ENCODE data around the gene FTO.
"Not testable (repeated sequence)": the region's sequence is repeated elsewhere in the genome, so short reads cannot be mapped to it uniquely, and the experiment has no call there.

FTO gene

GRCh38 chr16:53840456-53840855 lies 136.5 kb downstream of the FTO start:
- no peak overlapping the region for H3K4me3 ChIP-seq (ENCODE audit: low read depth, low read length)
- no peak for DNase-seq (ENCODE audit: low read depth)
- no peak for TF ChIP-seq CTCF (IDR thresholded peaks at IDR 0.05; ENCODE audit: control insufficient read depth, extremely low read depth, insufficient read depth)

GRCh38 chr16:53841884-53842283 lies 137.9 kb downstream of the FTO start:
- DNase-seq (ENCODE audit: low read depth): no peak
- no peak for TF ChIP-seq CTCF (IDR thresholded peaks at IDR 0.05; ENCODE audit: control insufficient read depth, extremely low read depth, insufficient read depth)
- H3K4me3 ChIP-seq (ENCODE audit: low read depth, low read length): no peak overlapping the region

- DNase-seq (ENCODE audit: low read depth): no peak
These were observed 139.1 kb downstream of the FTO start for GRCh38 chr16:53843084-53843483.

GRCh38 chr16:53844804-53845203 lies 140.8 kb downstream of the FTO start:
- H3K4me3 ChIP-seq (ENCODE audit: low read depth, low read length): no peak overlapping the region
- no peak for DNase-seq (ENCODE audit: low read depth)
- no peak for TF ChIP-seq CTCF (IDR thresholded peaks at IDR 0.05; ENCODE audit: control insufficient read depth, extremely low read depth, insufficient read depth)

More at GRCh38 chr16:53843084-53843483, 139.1 kb downstream of the FTO start:
- TF ChIP-seq CTCF (IDR thresholded peaks at IDR 0.05; ENCODE audit: control insufficient read depth, extremely low read depth, insufficient read depth): no peak
- no peak overlapping the region for H3K4me3 ChIP-seq (ENCODE audit: low read depth, low read length)

- DNase-seq (ENCODE audit: low read depth); H3K4me3 ChIP-seq (ENCODE audit: low read depth, low read length): not testable (repeated sequence)
These were observed 142.6 kb downstream of the FTO start for GRCh38 chr16:53846549-53846948.

GRCh38 chr16:53846971-53847370 lies 143.0 kb downstream of the FTO start:
- H3K4me3 ChIP-seq (ENCODE audit: low read depth, low read length): no peak overlapping the region
- no peak for TF ChIP-seq CTCF (IDR thresholded peaks at IDR 0.05; ENCODE audit: control insufficient read depth, extremely low read depth, insufficient read depth)
- DNase-seq (ENCODE audit: low read depth): no peak

GRCh38 chr16:53848277-53848942 lies 144.5 kb downstream of the FTO start:
- H3K4me3 ChIP-seq (ENCODE audit: low read depth, low read length): no peak overlapping the region
- no peak for DNase-seq (ENCODE audit: low read depth)
- no peak for TF ChIP-seq CTCF (IDR thresholded peaks at IDR 0.05; ENCODE audit: control insufficient read depth, extremely low read depth, insufficient read depth)
